Activated CD8-positive, alpha-beta memory T cell treated with anti-CD3 and anti-CD28 coated beads, Interleukin-2, amount 50 U/mL, for 24 hours (primary cell): ENCODE data around the gene ADAMTS14.

ENCODE experiments used
- DNase-seq: peaks from one replicate; pipeline ENCODE4 v3.0.0-alpha.2; 2020; ENCODE audit errors: extremely low read depth

The ADAMTS14 gene

DNA sequence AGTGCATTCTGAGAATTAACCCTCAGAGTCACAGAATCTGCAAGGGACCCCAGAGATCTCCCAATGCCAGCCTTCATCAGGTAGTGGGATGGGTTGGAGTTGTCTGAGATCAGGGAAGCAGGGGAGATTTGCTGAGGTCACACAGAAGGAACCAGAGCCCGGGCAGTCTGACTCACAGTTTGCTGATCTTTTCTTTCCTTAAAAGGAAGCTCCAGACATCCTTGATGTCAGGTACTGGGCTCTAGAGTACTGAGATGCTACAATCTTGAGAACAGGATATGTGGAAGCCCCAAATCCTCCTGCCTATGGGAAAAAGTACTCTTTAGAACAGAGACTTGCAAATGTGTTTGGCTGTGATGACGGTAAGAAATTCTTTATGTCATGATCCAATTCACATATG lies 112.2 kb downstream of the ADAMTS14 start:
- no peak for DNase-seq

DNA sequence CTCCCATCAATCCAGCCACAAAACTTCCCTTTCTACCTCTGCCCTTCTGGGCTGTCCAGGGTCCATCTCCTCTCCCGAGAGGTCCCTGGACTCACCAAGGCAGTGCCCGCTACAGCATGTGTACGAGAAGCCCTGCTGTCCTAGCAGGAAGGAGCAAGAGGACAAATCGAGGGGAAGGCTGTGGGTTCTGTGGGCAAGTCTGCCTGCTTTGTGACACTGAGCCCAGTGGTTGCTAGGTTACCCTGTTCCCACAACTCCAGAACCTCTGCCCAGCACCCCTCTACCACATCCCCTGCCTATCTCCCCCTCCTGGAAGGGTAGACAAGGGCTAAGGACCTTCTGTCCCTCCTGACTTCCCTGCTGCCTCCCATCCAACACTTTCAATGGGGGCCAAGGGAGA lies 112.9 kb downstream of the ADAMTS14 start, which contains the start of gene TBATA:
Gene TBATA (minus strand): TSS at position 188 of the 400 bp plus-strand sequence. CDS start 1,998 bp downstream, outside the sequence.
- no peak for DNase-seq

DNA sequence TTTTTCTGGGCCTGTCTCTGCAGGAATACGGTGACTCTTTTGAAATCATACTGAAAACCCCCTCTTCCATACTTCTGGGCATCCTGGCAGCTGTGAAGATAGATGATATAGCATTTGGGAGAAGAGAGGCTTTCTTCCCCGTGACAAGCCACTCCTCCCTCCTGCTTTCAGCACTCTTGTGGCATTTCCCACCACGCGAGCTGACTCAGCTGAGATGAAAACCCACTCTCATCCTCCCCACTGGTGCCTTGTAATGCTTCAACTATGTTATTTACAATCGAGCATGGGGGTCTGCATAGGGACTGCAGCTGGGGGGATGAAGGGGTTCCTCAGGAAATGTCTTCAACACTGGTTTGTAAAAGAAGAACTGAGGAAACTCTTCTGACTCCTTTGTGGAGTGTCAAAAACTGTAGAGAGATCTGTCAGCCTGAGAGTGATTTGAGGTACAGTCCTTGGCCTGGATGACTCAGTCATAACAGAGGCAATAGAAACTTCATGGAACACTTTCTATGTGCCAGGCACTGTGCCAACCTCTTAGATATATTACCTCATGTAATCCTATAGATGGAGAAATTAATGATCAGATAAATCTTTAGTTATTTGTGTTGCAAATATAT lies 114.6 kb downstream of the ADAMTS14 start:
- DNase-seq, result no peak

DNA sequence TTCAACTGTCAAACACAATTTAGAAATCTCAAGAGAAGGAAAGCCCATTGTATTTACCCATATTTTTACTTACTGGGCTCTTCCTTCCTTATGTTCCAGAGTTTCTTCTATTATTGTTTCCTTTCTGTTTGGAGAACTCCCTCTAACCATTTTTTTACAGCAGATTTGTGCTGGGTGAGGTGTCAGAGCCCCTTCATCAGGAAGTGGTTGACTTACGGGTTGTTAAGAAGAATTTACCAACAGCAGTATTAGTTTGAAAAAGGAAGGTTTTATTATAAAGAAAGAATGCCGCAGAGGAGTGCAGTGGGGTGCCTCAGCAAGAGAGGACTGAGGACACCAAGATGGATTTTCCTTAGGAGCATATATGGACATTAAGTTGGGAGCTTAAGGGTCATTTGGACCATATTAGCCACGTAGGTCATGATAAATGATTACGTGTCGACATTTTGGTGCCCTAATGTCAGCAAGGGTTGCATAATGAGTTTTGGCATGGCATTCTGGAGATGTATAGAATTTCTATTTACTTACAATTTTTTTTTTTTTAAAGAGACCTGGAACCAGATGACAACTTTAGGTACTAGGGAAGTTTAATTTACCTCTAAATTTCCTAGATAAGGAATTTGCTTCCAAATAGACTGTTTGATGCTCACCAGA lies 119.2 kb downstream of the ADAMTS14 start:
- DNase-seq, result no peak

DNA sequence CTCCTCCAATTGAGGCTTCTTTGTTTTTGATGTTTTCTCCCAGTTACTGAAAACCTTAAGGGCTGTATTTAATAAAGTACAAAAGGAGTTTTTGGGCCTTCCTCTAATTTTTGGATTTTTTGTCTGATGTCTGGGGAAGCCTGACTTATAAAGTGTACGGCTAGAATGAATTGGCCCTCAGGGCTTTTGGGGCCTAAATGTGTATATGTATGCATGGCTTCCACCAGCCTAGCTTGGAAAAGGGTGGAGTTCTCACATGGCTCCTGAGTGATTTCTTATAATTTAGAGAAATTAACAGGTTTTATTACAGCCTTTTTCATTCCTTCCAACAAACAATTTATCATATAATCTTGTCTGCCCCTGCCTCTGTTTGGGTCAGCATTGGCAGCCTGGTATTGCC lies 123.3 kb downstream of the ADAMTS14 start:
- no peak for DNase-seq

DNA sequence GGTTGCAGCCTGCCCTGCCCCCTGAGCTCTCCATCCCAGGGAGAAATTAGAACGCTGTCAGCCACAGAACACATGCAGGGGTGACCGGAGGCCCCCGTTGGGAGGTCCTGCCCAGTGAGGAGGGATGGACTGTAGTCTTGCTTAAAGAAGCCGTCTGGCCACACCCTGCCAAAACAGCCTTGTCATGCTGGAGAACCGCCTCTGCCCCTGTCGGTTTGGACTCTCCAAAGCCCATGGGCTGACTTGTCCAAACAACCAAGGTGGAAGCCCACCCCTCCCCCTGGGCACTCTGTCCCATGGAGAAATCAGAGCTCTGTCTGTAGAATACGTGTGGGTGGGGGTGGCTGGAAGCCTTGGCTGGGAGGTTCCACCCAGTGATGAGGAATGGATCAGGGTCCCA lies 125.5 kb downstream of the ADAMTS14 start:
- DNase-seq, result no peak

DNA sequence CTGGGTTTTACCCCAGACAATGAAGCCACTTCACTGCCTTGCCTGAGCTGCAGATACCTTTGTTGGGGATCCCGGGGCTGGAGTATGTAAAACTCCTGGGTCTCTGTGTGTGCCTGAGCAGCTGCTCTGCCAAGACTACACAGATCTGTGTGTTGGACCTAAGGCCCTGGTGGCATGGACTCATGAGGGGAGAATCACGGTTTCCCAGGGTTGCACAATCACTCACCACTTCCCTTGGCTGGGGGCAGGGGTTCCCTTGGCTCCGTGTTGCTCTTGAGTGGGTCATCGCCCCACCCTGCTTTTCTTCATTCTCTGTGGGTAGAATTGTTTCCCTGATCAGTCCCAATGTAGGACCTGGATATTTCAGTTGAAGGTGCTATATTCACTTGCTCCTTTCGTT lies 126.8 kb downstream of the ADAMTS14 start:
- DNase-seq, result no peak

DNA sequence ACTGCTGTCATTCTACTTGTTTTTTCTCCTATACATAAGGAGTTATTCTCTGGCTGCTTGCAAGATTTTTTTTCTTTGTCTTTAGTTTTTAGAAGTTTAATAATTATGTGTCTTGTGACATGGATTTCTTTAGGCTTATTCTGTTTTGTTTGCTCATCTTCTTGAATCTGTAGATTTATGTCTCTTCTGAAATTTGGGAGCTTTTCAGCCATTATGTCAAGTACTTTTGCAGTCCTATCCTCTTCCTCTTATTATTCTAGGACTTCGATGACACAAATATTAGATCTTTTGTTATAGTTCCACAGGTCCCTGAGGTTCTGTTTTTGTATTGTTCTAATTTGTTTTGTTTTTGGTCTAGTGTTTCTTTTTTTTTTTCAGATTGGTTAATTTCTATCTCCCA lies 129.5 kb downstream of the ADAMTS14 start:
- DNase-seq, result no peak

DNA sequence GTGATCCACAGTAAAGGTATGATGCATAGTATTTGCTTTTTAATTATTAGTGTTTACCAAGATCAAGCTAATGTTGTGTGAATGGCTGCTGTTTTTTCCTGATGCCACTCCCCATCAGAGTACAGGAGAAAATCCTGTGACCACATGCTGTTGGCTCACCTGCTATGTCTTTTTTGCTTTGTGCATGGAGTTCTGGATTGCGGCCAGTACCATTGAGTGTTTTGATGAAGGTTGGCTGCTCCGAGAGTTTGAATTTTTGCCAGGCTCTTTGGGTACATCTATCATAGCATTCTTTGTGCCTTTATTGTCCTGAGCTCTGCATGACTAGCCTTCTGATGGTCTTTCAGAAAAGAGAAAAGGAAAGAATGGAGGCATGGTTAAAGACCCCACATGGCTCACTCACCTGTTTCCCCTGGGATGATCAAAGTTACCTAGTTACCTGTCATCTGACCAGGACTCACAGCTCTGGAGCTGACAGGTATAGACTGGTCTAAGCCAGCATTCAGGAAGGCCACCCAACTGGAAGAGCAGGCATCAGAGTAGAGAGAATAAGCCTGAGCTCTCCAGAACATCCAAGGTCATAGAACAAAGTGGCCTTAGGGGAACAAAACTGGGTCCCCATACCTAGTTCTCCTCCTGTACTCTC lies 131.6 kb downstream of the ADAMTS14 start:
- no peak for DNase-seq

DNA sequence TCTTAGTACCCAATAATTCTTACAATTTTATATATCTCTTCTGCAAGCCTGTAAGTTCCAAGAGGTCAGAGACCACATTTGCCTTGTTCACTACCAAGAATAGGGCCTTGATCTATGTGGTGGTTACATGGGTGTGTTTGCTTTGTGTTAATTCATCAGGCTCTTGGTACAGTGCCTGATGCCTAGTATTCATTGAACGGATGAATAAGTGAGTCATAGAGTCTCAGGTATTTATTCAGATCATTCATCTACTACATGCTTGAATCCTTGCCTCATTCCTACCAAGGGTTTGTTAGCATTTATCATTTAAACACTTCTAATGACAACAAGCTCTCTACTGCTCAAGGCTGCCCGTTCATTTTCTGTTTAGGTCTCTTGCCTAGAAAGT lies 132.1 kb downstream of the ADAMTS14 start:
- DNase-seq, result no peak

DNA sequence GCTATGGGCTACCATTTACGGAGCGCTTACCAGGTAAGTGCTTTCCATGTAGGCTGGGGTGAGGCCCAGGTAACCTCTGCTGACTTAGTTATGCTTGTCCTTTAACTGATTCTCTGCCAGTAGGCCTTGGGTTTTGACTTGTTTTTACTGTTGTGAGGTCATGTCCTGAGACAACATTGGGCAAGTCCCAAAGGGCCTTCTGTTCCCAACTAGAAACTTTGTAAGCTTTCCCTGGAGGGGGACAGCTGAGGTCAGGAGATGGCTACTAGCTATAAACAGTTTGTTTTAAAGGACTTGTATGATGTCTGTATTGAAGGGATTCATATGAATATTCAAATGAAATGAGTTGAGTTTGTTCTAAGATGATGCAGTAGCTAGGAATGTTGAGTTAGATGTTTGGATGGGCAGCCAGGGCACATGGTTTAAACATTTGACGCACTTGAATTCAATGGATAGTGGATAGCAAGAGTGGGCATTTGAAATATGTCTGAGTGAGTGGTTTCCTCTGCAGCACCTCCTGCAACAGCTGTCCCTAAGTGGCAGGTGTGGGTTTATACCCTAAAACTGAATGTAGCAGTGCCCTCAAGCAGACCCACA lies 133.4 kb downstream of the ADAMTS14 start:
- DNase-seq, result no peak

DNA sequence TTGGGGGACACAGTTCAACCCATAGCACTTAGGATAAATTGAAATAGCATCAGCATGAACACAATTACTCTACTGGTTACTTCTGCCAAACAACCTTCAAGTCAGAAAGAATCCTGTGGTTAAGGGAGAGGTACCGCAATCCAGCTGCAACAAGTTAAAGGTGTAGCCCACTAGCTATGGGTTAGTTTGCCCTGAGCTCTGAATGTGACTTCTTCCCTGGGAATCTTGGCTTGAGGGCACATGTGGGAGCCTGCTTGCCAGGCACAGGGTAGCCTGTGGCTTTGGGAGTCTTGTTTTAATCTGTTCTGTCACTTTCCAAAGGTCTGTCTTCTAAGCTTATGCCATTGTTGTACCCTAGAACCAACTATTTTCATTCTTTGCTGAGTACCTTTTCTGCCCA lies 134.5 kb downstream of the ADAMTS14 start:
- DNase-seq, result no peak

DNA sequence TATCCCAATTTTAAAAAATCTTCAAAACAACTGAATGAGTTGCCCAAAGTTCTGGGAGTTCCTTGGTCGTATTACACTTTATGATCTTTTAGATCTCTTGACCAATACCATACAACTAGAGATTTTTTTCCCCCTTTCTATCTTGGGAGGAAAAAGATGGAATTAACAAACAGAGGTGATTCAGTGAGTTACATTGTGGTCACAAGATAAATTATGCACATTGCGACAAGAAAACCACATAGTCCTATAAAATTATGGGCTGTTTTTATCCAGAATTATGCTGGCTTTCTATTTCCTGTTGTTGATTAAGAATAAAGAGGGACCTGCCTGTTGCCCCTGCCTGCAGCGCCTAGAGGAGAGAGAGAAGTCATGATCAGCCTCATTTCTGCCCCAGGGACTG lies 135.2 kb downstream of the ADAMTS14 start:
- DNase-seq, result no peak

DNA sequence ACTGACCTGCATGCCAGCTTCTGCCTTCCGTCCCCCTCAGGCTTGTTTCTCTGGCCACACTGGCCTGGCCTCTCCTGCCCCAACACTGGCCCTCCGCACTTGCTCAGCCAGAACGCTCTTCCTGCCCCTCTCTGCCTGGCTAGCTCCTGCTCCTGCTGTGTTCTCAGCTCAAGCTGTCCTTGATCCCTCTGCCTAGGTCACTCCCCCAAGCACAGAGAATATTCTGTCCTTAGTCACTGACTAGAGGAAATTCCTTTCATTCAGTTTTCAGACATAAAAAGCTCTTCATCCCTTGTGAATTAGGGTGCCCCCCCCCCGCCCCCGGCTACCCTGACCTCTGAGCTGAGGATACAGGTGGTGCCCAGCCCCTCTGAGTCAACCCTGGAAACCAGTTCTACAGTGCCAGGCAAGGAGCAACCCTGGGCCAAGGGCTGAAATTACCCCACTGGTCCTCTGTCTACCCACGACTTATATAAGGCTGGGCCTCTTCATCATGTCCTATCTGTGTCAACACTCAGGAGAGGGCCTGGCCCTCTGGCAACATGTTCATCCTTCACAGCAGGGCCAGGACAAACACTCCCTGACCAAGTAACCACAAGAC lies 136.8 kb downstream of the ADAMTS14 start:
- DNase-seq, result no peak

DNA sequence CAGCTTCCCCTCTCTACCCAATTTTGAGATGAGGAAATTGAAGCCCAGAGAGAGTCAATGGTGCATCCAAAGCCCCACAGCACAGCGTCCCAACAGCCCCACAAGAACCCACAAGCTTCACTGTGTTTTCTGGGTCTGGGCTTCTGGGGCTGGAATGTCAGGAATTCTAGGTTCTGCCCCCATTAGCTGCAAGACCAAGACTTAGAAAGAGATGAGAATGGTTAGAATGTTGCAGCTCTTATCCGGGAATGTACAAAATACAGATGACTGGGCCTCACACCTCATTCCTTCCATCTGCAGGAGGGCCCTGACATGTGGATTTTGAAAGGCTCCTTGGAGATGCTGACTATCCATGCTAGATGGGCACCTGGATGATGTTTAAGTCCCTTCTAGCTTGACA lies 137.4 kb downstream of the ADAMTS14 start:
- DNase-seq, result no peak

DNA sequence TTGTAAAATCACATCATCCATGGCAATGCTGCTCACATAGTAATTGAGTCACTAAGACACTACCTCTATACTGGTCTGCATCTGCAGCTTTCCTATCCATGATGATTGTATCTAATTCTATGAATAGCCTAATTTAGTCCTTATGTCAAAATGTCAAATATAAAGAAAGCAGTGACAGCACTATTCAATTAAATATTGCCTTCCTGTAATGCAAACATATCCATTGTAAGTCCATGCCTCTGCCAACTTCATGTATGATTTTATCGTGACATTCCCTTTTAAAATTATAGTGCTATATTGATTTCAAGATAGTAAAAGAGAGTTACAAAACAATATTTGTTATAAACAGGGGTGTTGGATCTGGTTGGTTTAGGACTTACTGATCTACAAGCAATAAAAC lies 138.7 kb downstream of the ADAMTS14 start:
- no peak for DNase-seq

DNA sequence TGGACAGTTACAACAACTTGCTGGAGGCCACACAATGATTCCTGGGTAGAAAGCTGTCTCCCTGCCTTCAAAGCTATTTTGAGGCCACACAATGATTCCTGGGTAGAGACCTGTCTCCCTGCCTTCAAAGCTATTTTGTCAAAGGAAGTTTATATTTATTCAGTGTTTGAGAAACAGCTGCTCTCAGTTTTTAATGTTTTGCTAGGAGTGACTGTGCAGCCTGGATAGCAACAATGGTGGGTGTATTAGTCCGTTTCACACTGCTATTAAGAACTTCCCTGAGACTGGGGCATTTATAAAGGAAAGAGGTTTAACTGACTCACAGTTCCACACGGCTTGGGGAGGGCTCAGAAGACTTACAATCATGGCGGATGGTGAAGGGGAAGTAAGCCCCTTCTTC lies 139.6 kb downstream of the ADAMTS14 start:
- DNase-seq, result no peak
